OCI-LY3 (cell line): Measurements from ENCODE around the gene EPHA5.

Experiments
- EZH2phosphoT487 ChIP-seq: fragments of 200-600 bp; shearing (Covaris generic); IDR thresholded peaks from 2 replicates; pipeline ENCODE4 v1.6.1; 2018; ENCODE audit warnings: antibody characterized with exemption, mixed run types, low read depth
- TF ChIP-seq, protein P1 (sequence below): fragments of 200-600, 300-600 bp; sonication (generic); IDR thresholded peaks from 2 replicates; pipeline ENCODE4 v1.5.1; 2014; ENCODE audit warnings: antibody characterized with exemption, low read length, low read depth

DNA sequence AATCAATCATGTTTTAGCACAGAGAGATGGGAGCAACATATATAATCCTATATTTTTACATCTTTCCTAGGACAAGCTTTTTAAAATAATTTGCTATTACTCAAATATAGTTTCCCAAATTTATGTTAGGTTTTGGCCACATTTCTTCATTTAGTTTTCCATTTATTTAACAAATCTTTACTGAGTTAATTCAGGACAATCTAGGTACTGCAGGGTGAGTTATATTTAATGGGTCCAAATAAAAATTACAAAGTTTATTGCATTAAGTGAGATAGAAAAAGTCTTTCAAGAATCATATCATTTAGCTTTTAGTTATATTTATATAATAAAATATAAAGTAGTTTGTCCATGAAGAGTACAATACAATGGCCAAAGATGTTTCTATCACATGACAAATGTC lies 269.2 kb downstream of the EPHA5 start:
- TF ChIP-seq, protein P1, sequence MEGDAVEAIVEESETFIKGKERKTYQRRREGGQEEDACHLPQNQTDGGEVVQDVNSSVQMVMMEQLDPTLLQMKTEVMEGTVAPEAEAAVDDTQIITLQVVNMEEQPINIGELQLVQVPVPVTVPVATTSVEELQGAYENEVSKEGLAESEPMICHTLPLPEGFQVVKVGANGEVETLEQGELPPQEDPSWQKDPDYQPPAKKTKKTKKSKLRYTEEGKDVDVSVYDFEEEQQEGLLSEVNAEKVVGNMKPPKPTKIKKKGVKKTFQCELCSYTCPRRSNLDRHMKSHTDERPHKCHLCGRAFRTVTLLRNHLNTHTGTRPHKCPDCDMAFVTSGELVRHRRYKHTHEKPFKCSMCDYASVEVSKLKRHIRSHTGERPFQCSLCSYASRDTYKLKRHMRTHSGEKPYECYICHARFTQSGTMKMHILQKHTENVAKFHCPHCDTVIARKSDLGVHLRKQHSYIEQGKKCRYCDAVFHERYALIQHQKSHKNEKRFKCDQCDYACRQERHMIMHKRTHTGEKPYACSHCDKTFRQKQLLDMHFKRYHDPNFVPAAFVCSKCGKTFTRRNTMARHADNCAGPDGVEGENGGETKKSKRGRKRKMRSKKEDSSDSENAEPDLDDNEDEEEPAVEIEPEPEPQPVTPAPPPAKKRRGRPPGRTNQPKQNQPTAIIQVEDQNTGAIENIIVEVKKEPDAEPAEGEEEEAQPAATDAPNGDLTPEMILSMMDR, result no peak
- TF ChIP-seq EZH2phosphoT487, result no peak
